Activated CD8-positive, alpha-beta memory T cell treated with anti-CD3 and anti-CD28 coated beads, Interleukin-2, amount 50 U/mL, for 24 hours (primary cell): ENCODE data around the gene DGKG.

Experiments used
- DNase-seq: peaks from one replicate; pipeline ENCODE4 v3.0.0-alpha.2; 2020; ENCODE audit errors: extremely low read depth

The DGKG gene

DNA sequence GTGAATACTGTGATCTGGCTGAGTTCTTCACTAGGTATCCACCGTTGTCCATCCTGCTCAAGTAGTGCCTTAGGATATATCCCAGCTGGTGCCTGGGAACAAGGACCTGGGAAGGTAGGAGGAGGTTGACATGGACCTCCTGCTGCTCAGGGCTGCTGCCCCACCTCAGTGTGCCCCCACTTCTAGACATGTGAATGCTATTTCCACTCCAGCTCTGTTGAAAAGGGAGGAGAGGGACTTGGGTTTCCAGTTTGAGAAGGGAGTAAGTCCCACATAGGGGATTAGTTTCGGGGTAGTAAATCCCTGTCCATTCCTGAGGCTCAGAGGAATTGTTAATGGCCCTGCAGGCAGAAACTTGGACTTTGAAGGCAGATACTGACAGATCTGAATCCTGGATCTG is 220.2 kb downstream of the DGKG start:
- no peak for DNase-seq

DNA sequence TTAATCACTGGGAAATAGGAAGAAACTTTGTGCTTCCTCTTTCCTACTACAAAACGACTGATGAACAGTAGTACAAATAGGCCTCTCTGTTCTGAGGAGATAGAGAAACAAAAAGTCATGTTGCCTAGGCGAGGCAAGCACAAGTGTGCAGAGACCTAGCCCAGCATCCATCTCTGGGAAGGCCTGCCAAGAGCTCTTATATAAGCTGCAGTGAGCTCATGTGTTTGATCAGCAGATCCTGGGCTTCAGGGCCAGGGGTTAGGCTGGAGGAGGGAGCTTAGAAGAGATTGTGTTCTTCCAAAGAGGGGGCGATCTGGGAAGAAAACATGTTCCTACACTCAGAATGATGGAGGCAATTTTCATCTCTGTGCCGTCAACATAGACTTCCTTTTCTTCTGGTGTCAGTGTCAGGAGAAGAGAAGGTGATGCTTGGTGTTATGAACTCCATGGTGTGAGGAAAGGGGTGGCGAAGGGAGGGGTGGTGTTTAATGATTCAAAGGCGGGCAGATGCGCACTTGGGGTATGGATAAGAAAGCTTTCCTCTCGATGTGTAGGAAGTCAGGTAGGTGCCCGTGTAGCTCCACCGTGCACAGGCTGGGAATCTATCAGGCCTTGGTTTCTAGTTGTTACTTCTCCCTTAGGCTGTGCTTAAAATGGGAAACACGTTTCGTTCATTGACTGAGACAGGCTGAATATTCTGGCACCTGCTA is 223.6 kb downstream of the DGKG start:
- no peak for DNase-seq

DNA sequence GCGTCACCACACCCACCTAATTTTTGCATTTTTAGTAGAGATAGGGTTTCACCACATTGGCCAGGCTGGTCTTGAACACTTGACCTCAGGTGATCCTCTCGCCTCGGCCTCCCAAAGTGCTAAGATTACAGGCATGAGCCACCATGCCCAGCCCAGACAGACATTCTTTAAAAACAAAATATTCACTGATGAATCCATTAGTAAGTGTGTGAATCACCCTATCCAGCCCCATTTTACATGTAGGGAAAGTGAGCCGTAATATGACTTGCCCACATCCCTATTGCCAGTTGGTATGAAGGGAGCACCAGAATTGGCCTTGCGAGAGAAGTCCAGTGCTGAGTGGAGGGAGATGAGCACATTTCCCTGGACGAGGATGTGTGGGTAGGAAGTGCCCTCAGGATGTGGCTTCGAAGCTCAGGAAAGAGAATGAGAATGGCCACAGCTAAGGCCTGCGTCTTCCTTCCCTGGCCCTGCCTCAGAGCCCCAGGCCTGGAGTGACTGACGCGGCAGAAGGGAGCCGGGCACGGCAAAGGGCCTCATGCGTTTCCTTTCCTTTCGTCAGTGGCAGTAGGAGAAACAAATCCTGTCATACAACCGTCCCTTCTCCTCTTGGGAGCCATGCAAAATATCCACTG is 224.9 kb downstream of the DGKG start:
- no peak for DNase-seq

DNA sequence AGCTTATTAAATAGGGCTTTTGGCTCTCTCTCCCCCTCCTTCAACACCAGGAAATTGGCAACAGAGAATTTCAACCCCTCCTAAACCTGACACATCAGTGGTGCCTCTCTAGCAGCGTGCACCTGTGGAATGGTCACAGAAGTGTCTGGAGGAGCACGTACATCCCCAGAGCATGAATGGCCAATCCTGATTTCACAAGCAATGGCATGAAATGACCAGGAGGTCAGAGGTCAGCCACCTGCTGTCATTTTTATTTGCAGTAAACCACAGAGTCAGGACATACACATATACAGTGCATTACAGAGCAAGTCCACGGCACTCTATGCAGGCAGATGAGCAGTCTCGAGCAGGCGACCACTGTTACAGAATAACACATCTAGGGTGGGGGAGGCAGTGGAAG is 228.1 kb downstream of the DGKG start:
- no peak for DNase-seq

DNA sequence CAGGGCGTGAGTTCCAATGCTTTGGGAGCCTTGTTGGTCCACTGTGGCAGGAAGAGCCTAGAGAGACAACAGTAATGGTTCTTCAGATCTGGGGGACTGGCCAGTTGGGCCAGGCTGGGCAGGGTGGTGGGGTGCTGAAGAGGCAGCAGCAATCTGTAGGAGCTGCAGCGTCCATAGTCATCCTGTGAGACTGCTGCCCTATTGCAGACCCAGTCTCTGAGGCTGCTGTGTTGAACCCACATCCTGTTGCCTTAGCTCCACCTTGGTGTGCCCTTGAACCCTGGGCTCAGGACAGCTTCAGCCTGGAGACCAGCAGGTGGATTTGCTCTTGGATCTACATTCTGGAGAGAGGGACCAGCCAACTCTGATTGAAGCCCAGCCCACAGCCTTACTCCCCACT is 229.5 kb downstream of the DGKG start:
- no peak for DNase-seq

DNA sequence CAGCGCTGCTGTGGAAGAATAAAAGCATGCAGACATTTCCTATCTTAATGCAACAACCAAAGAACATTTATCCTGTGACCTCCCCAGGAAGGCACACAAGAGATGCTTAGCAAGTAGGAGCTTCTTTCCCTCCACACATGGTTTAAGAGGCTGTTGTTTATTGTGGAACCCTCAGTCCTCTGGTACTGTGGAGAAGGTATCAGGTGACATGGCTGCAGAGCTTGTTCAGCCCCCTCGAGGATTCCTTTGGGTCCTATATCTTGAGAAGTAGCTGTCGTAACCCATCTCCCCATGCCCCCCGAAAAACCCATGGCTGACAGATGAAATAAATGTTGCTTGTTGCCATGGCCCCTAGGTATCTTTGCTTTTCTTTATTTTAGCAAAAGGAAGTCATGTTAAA is 232.8 kb downstream of the DGKG start:
- no peak for DNase-seq

DNA sequence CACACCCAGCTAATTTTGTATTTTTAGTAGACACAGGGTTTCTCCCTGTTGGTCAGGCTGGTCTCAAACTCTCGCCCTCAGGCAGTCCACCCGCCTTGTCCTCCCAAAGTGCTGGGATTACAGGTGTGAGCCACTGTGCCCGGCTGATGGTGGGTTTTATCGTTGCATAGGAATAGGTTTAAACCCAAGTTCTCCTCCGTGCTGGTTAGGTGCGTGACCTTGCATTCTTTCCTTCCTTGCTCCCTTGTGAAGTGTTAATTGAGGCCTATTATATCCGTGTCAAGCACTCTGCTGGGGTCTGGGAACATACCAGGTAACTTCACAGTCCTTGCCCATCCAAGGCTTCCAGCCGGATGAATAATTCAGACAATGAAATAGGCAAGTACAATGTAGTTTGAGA is 233.9 kb downstream of the DGKG start:
- DNase-seq: no peak

DNA sequence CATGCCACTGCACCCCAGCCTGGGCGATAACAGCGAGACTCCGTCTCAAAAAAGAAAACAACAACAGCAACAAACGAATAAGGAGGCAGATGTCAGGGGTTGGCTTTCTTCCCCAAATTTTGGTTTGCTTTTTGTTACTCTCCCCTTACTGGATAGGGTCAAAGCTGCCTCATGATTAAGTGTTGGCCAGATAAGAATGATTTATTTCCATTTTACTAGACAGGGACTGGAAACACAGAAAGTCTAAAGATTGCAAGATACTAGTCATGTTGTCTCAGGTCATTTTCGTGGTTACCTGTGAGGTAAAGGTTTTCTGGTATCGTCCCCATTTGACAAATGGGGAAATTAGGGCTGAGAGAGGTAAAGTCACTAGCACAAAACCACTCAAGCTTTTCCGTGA is 234.6 kb downstream of the DGKG start:
- no peak for DNase-seq

DNA sequence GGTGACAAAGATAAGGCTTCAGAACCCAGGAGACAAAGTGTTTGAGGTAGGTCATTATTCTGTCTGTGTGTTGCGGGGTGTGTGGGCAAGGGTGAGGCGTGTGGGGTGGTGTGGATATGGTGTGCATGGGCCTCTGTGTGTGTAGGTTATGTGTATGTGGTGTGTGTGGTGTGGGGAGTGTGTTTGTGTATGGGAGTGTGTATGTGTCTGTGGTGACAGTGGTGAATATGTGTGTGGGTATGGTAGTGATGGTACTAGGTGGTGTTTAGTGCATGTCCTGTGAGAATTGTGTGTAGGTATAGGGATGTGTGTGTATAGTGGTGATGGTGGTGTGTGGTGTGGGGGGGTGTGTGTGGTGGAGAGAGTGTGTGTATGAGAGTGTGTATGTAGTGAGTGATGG is 236.9 kb downstream of the DGKG start:
- no peak for DNase-seq

DNA sequence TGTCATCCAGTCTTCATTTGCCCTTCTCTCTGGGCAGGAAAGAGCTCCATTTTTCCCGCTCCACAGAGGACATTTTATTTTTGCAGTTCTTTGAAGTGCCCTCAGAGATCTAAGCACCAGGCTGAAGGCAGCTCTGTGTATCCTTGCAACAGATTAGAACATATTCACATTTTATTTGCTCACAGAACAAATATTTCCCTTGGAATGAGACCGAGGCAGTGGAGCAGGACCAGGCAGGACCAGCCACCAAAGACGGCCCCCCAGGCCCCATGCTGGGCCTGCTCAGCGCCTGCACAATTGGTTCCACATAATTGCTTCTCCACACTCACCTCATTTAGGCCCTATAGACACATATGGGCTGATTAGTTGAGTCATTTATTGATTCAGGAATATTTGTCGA is 237.4 kb downstream of the DGKG start:
- no peak for DNase-seq

DNA sequence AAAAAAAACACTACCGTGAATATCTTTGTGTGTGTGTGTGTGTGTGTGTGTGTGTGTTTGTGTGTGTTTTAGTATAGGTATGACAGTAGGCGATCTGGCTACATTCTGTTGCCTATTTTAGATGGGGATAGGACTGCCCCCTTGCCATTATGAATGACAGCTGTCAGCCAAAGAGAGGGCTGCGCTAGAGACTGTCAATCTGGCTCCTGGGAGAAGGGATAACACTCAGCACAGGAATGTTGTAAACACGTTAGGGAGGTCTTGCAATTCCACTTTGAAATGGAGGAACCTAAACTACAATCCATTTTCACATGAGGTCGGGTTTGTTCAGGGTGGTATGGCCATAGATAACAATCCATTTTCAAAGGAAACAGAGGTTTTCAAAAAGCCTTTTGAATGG is 239.0 kb downstream of the DGKG start:
- DNase-seq: no peak

DNA sequence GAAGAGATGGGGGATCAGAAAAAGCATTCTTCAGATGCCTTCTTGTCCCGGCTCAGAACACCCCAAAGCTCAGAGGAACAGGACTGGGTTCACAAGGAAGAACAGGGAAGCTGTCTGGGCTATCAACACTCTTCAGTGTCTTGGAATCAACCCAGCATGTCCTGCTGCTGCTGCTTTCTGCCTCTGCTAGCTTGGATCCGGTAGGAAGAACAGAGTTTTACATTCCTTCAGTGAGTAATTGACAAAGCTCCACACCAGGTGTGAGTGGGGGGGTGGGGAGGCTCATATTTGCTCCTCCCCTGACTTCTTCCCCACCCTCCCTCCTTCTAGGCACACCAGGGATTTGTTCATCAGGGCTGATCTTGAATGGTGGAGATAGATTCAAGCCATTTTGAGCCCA is 240.1 kb downstream of the DGKG start:
- DNase-seq: no peak

DNA sequence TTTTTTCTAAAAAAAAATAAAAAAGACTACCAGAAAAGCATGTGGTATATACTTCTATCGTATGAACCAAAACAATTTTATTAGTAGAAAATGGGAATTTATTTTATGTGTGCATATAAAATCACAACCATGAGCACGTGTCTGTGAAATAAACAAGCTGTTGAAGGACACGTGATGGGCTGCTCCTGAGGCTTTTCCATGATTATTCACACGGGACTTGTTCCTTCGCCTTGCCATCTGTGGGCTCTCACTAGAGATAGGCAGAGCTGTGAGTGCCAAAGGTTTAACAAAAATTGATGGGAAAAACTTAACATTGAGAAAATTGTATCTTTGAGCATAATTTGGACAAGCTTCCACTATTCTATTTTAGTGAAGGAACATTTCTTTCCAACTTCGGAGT is 240.8 kb downstream of the DGKG start:
- DNase-seq: no peak

DNA sequence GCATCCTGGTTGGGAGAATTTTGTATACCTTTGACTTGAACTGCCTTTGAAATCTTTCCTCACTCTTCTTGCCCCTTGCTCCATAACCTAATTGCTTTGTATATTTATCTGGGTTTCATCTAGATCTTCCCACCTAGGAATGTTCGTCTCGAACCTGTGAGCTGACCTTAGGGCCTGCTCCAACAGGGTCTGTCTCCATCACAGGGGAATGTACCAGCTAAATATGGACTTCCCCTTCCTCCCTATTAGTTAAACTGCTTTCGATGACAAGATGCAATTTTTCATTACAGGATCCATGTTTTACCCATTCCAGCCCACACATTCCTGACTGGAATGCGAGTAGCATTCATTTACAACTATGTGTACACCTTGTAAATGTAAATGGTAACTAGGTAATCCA is 242.5 kb downstream of the DGKG start:
- DNase-seq: no peak

DNA sequence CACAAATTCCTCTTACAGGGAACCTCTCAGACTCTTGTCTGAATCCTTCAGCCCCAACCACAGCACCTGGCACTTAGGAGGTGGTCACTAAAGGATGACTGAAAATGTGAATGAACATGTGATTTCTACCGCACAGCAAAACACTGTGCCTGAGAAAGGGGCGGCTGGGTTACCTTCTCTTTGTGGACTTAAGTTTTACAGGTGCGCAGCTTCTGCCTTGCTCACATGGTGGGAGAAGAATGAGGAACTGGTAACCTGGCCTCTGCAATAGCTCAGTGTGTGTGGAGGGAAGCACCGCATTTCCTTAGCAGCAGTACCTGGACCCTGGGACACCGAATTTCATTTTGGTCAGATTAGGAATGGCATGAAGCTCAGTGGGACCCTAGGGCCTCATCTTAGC is 243.3 kb downstream of the DGKG start:
- no peak for DNase-seq

DNA sequence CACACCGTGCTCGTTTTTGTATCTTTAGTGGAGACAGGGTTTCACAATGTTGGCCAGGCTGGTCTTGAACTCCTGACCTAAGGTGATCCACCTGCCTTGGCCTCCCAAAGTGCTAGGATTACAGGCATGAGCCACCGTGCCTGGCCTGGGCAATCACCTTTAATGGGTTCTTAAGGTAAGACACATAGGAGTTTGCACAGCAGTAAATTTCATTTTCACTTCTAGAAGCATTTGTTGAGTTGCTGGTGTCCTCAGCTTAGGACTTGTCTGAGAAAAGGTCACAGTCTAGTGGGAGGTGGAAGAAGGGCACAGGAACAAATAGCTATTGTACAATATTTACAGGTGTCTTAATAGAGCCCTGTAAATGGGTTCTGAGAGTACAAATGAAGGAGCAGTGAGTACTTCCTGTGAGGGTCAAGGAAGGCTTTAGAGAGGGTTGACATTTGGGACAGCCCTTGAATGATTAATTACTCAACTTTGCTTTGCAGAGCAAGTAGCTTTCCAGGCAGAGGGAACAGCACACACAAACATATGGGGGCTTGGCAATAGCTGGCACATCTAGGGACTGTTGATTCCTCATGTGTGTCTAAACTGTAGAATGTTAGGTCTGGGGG is 244.4 kb downstream of the DGKG start:
- DNase-seq: no peak

DNA sequence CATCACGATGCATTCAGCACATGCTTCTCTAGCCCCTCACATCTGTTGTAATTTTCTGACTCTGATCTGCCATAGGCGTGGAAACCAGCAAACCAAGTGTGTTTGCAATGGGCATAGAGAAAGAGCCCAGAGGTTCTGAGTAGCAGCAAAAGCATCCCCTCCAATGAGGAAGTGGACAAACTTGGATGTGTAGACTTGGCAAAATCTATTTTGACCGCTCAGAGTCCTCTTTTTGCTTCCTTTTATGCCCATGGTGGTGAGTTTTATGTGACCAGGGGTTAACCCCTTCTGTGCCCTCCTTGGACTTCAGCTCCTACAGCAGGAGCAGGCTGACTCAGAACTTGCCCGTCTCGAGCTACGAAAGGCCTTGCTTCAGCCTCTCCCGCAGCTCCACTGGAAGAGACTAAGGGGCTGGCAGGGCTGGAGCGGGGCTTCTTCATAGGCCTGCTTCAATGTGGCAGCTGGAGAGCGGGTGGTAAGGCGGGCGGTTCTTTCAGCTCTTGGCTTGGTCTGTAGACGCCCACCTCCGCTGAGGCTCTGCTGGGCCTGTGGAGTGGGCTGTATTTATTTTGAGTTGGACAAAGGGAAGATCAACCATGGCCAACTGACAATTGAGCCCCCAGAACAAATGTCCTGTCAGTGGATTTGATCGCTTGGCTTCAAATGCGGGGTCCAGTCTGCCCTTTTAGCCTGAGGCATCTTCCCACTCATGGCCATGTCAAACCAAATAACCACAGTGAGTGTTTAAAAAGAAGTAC is 246.6 kb downstream of the DGKG start:
- no peak for DNase-seq

DNA sequence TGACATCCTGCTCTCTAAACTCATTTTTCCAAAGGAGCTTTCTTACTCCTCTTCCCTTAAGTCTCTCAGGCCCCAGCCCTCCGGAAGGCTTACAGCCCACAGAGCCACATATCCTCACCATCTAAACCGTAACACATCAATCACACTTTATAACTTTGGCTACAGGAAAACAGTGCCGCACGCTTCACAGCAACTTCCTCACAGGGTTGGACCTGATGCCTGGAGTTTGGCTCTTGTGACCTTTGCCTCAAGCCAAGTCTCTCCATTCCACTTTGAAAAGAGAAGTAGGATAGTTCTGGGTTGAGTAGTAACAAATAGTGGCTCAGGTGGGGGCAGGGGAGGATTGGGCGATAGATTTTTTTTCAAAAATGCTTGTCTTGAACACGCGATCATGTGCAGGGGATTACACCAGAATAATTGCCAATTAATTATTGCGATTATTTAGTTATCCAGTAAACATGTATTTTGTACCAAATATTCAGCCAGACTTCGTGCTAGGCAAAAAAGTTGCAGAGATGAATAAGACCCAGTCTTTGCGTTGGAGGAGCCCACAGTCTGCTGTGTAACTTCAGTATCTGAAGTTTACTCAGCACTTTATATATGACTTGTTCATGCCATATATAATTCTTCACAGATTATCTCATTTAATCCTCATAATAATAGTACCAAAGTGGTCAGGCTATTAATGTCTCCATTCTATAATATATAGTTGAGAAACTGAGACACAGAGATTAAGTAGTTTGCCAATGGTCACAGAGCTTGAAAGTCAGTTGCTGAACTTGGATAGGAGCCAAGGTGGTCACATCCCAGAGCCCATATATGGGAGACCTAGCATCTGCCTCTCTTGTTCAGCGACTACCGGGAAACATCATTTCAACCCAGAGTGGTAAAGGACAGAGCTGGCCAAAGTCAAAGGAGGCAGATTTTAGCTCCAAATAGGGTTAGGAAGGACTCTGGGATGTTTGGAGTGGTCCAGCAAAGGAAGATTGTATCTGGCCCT is 250.8 kb downstream of the DGKG start:
- DNase-seq: no peak

DNA sequence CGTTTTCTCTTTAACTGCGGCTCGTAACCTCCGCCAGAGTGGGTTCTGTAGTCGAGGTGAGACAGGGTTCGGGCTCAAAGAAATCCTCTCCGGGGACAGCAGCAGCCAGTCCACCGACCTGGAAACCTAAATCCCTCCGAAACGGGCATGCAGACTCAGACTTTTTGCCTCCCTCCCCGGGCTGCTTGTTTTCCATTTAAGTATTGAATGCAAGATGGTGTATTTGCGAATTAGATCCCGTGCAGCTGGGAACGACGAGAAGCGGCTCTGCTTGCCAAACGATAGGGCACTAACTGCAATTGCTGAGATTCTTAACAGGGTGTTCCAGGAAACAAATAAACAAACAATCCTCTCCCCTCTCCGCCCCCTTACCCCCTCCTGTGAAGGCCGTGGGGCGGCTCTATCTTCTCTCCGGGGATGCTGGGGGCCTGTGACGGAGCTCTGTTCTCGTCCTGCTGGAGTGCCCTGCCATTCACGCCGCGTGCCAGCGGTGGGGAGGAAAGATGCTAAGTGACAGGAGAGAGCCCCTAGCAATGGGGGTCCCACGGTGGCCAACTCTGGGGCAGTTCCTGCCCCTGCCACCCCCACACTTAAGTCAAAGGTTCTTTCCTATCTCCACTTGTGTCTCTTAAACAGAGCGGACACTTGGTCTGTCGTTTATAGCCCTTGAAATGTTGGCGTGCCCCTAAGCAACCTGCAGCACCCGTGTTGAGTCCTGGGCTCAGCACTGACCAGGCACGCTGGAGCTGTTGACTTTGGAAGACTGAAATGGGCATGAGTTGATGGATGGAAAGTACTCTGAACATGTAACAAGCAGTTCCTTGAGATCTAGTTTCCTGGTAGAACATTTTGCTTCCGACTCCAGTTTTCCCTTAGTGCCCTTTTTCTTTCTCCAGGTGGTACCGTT is 251.9 kb downstream of the DGKG start:
- no peak for DNase-seq
